Aorta (tissue), 5 donors: ENCODE measurements around the gene NDUFB10. TPM values are rescaled to one million over a fixed set of nuclear protein-coding genes. Genes with fewer than 3 reads are reported as not detected.

Experiments used
- ATAC-seq: fragments of 200-7000 bp; cut with Tn5 transposase; one replicate; pipeline ENCODE4 v1.9.1; 2022; ENCODE audit warnings: moderate library complexity; ENCODE audit not compliant: low FRiP score
- DNase-seq, 2 donors: peaks; one replicate each; pipeline ENCODE4 v3.0.0-alpha.2; 2020
- H3K27ac ChIP-seq, 2 donors: one replicate each; pipeline ENCODE4 v1.5.1; 2013; ENCODE audit warnings: low read length in 2 of 2, mild to moderate bottlenecking in 2 of 2, moderate library complexity in 2 of 2, control low read depth in 1 of 2, inconsistent platforms in 1 of 2, low read depth in 1 of 2
- H3K27me3 ChIP-seq, 2 donors: one replicate each; pipeline ENCODE4 v1.6.1; 2013; ENCODE audit warnings: control low read depth in 1 of 2, low read length in 1 of 2, mild to moderate bottlenecking in 1 of 2, moderate library complexity in 1 of 2; ENCODE audit not compliant: insufficient read depth in 2 of 2, control insufficient read depth in 1 of 2
- H3K36me3 ChIP-seq, 2 donors: one replicate each; pipeline ENCODE4 v1.6.1; 2013; ENCODE audit warnings: control low read depth in 1 of 2, low read length in 1 of 2, mild to moderate bottlenecking in 1 of 2; ENCODE audit not compliant: insufficient read depth in 2 of 2, control insufficient read depth in 1 of 2
- H3K4me1 ChIP-seq, 2 donors: one replicate each; pipeline ENCODE4 v1.6.1; 2013; ENCODE audit warnings: low read length in 2 of 2, control low read depth in 1 of 2, mild to moderate bottlenecking in 1 of 2, moderate library complexity in 1 of 2; ENCODE audit not compliant: insufficient read depth in 2 of 2, control insufficient read depth in 1 of 2
- H3K4me3 ChIP-seq, 2 donors: one replicate each; pipeline ENCODE4 v1.5.1; 2013; ENCODE audit warnings: low read length in 2 of 2, control low read depth in 1 of 2, mild to moderate bottlenecking in 1 of 2
- H3K9me3 ChIP-seq: one replicate; pipeline ENCODE4 v1.6.1; 2013; ENCODE audit warnings: mild to moderate bottlenecking, low read length; ENCODE audit not compliant: control insufficient read depth
- WGBS, 2 donors: extraction: QIAGEN DNeasy Blood & Tissue Kit; methylation state at CpG; one replicate each; pipeline ENCODE4 v1.1.7; 2013; 5-methylcytosine and 5-hydroxymethylcytosine counted together
- intact Hi-C, 2 donors: fragments of 100-400 bp; cut with DNase I; formaldehyde crosslinking; loops; one replicate each; pipeline versions ENCODE4 v1.14.2 to v1.15.0; 2022
- polyA plus RNA-seq, 2 donors: library from polyadenylated mRNA; stranded (reverse); fragments of 200-250 nt; gene quantifications; one replicate each; pipeline ENCODE4 v1.2.3, GENCODE V29; 2013
- total RNA-seq, 2 donors: library from RNA; stranded (reverse); fragmentation: NEBNext Ultra II Directional; extraction: Animal tissue kit (Norgen Biotek cat#: 25700); gene quantifications; one replicate each; pipeline ENCODE4 v1.2.1, GENCODE V29; 2021
- donor health status: healthy with polysubstance abuse.
- donor health status: Bipolar disorder and iron deficiency.
- donor health status: DM: no; HTN: no; CAD: no.
- donor health status: DM: no; HTN: no; CAD: no.
- donor health status: DM: yes; HTN: yes; CAD: no.

The NDUFB10 gene
- total and polyA plus RNA-seq, 4 donors = 80.5 to 268 (median 133) TPM

DNA sequence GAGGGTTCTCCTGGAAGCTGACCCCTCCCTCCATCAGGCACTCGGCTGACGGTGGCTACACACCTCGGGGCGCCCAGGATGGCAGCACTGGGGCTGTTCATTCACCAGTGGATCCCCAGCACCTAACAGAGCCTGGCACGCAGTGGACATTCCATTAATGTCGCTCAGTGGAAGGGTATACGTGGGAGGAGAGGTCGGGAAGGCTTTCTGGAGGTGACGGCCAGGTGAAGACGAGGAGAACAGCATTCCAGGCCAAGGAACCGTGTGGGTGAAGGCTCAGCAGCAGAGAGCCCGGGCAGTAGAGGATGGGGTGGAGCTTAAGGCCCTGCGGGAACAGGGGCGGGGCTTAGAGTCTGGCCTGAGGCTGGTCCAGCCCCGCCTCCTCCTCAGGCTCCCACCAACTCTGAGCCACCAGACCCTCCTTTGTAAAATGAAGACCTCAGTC is 38.6 kb upstream of the NDUFB10 start:
- intact Hi-C loops = no loop called here
- no peak for ATAC-seq
- H3K27ac ChIP-seq = no peak overlapping the region
- H3K27me3 ChIP-seq = peaks cover 0 to 6% of the 10 kb centered on the region in 2 donors
- 9 to 10% methylated on average over 15 of the region's 15 CpGs for WGBS, 2 donors
- DNase-seq = no peak
- H3K4me1 ChIP-seq = no peaks in the 10 kb centered on the region
- H3K9me3 ChIP-seq = no peaks in the 10 kb centered on the region
- H3K36me3 ChIP-seq = no peaks in the 10 kb centered on the region
- no peak overlapping the region for H3K4me3 ChIP-seq

DNA sequence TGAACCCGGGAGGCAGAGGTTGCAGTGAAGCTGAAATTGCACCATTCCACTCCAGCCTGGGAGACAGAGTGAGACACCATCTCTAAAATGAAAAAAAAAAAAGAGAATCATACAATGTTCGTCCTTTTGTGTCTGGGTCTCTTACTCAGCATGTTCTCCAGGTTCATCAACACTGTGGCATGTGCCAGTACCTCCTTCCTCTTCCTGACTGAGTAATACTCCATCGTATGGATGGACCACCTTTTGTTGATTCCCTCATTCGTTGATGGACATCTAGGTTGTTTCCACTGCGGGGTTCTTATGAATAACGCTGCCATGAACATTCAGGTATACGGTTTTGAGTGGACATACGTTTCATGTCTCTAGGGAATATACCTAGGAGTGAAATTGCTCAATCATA is 37.0 kb upstream of the NDUFB10 start:
- Histone ChIP-seq H3K4me3 (no peak overlapping the region), H3K27ac (no peak overlapping the region), H3K4me1 (no peaks in the 10 kb centered on the region), H3K9me3 (no peaks in the 10 kb centered on the region), H3K27me3 (peaks cover 0 to 6% of the 10 kb centered on the region in 2 donors), H3K36me3 (no peaks in the 10 kb centered on the region)
- intact Hi-C loops = no loop called here
- WGBS, 2 donors = 79 to 90% methylated on average over 8 of the region's 8 CpGs
- DNase-seq (no peak), ATAC-seq (no peak)

DNA sequence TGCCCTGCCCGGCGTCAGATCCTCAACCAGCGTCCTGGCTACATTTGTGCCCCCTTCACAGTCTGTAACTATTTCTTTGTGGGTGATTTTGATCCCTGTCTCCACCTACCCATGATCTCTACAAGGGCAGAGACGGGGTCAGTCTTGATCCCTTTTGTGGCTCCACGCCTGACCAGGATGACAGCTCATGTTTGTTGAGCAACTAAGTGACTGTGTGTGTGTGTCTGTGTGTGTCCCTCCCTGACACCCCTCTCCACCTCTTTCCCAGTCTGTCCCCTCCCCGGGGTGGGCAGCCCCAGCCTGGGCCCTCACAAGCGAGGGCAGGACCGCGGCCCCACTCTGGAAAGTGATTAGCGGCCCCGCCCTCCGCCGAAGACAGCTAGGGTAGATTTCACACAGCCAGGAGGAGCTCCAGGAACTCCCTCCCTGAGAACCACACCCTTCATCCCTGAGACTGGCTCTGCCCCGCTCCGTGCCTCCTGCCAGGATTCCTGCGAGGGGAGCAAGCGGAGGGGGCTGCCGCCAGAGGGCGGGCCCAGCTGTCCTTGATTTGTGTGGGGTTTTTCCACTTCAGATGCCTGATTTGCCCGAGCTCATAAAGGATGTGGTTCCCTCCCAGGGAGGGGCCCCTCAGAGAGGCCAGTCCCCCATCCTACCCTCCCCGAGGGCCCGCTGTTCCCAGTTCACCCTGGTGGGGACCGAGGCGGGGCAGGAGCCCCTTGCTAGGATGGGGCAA is 35.9 kb upstream of the NDUFB10 start:
- 16% methylated on average over 24 of the region's 24 CpGs for WGBS, 2 donors
- H3K36me3 ChIP-seq = no peaks in the 10 kb centered on the region
- ATAC-seq (no peak), DNase-seq (no peak)
- H3K9me3 ChIP-seq = no peaks in the 10 kb centered on the region
- no peaks in the 10 kb centered on the region for H3K4me1 ChIP-seq
- H3K4me3 ChIP-seq = no peak overlapping the region
- intact Hi-C loops = no loop called here
- no peak overlapping the region for H3K27ac ChIP-seq
- peaks cover 0 to 6% of the 10 kb centered on the region in 2 donors for H3K27me3 ChIP-seq

DNA sequence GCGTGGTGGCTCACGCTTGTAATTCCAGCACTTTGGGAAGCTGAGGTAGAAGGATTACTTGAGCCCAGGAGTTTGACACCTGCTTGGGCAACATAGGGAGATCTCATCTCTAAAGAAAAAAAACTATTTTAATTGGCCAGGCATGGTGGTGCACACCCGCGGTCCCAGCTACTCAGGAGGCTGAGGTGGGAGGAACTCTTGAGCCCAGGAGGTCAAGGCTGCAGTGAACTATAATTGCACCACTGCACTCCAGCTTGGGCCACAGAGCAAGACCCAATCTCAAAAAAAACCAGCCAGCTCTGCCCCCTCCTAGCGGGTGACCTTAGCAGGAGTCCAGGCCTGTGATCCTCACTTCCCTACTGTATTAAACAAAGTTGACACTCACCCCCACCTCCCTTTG is 35.2 kb upstream of the NDUFB10 start:
- H3K27ac ChIP-seq = no peak overlapping the region
- ATAC-seq (no peak), DNase-seq (no peak)
- no peaks in the 10 kb centered on the region for H3K9me3 ChIP-seq
- H3K4me3 ChIP-seq = no peak overlapping the region
- WGBS, 2 donors = 65 to 66% methylated on average over 5 of the region's 5 CpGs
- peaks cover 0 to 6% of the 10 kb centered on the region in 2 donors for H3K27me3 ChIP-seq
- no peaks in the 10 kb centered on the region for H3K4me1 ChIP-seq
- H3K36me3 ChIP-seq = no peaks in the 10 kb centered on the region
- intact Hi-C loops = no loop called here

DNA sequence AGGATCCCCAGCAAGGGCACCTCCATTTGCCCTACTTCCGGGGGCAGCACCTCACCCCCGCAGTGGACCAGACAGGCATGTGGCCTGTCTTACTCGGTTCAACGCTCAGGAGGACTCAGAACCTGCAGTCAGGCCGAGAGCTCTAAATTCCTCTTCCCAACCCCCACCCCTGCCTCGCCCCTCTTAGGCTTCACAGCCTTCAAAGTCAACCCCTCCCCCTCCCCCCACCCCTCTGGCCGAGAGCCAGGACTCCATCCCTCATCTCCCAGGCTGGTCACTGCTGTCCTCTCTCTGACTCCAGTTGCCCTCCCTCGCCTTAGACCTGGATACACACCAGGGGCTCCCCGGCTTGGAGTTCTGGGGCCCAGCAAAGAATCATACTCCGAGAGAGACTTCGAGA is 33.1 kb upstream of the NDUFB10 start:
- 53 to 59% methylated on average over 11 of the region's 11 CpGs for WGBS, 2 donors
- H3K4me1 ChIP-seq = no peaks in the 10 kb centered on the region
- no peak for ATAC-seq

DNA sequence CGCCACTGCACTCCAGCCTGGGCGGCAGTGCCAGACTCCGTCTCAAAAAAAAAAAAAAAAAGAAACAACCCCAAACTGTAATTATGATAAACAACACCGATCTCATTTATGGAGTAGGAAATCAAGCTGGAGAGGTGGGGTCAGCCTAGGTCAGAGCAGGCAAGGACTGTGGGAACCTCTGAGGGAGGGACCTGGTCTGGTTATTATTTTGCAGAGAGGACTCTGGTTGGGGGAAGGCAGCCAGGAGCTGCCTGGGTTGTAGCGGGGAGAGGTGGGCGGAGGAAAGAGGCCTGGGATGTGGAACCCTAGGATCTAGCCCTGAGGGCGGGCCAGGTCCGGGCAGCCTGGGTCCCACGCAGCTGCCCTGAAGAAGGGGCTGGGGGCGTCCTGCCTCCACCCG is 30.2 kb upstream of the NDUFB10 start:
- intact Hi-C loops = loop anchor here (2.0 to 5.0 kb wide), 2 partner anchors 64 to 67 kb away; no protein-coding TSS in a partner anchor
- no peak for DNase-seq
- 13 to 15% methylated on average over 5 to 11 of the region's 11 CpGs for WGBS, 2 donors
- no peak overlapping the region for H3K27ac ChIP-seq
- H3K9me3 ChIP-seq = no peaks in the 10 kb centered on the region
- H3K4me1 ChIP-seq = no peaks in the 10 kb centered on the region
- peaks cover 0 to 2% of the 10 kb centered on the region in 2 donors for H3K27me3 ChIP-seq
- H3K4me3 ChIP-seq = peak overlapping the region in 1 of 2 donors; percentile 54
- no peaks in the 10 kb centered on the region for H3K36me3 ChIP-seq
- ATAC-seq = peak; percentile 39

More for the DNA sequence above, 33.1 kb upstream of the NDUFB10 start:
- intact Hi-C loops = loop anchor here in 1 of 2 donors (5.0 kb wide), 1 partner anchor 64 kb away; no protein-coding TSS in a partner anchor
- Histone ChIP-seq H3K36me3 (no peaks in the 10 kb centered on the region), H3K9me3 (no peaks in the 10 kb centered on the region), H3K4me3 (no peak overlapping the region), H3K27ac (no peak overlapping the region), H3K27me3 (peaks cover 0 to 3% of the 10 kb centered on the region in 2 donors)
- no peak for DNase-seq

DNA sequence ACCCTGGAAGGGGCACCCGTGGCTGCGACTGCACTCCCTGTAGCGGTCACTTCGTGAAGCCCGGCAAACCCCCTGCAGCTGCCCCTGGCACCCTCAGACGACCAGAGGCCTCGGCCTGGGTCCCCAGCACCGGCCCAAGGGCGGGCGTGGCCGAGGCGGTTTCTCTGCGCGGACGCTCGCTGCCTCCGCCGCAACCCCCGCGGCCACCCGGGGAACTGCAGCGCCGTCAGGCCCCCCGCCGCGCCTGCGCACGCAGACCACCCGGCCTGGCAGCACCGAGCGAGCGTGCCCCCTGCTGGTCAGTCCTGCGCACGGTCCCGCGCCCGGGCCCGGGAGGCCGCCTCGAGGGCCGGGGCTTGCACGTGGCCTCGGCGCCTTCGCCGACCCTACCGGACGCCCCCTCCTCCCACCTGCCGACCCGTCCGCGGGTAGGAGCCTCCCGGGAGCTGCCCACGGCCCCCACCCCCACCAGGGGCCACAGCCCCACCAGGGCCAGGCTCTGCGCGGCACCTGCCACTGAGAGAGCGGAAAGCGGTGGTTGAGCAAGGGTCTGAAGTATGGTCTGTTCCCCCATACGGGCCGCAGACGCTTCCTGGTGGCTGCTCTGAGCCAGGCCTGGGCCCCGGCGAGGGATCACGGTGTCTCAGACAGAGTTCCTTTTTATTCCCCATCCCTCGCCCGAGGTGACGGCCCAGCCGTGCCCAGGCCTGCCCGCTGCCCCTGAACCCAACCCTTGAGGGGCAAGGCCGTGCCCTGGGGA is 29.6 kb upstream of the NDUFB10 start:
- Histone ChIP-seq H3K36me3 (no peaks in the 10 kb centered on the region), H3K9me3 (no peaks in the 10 kb centered on the region), H3K4me1 (no peaks in the 10 kb centered on the region), H3K27ac (no peak overlapping the region), H3K27me3 (peaks cover 0 to 2% of the 10 kb centered on the region in 2 donors), H3K4me3 (peak overlapping the region in 1 of 2 donors; percentile 54)
- peak; percentile 91 to 97 for DNase-seq
- intact Hi-C loops = loop anchor here (2.0 to 5.0 kb wide), 2 partner anchors 65 to 67 kb away; no protein-coding TSS in a partner anchor
- peak; percentile 96 for ATAC-seq
- WGBS, 2 donors = 12% methylated on average over 64 to 70 of the region's 70 CpGs

DNA sequence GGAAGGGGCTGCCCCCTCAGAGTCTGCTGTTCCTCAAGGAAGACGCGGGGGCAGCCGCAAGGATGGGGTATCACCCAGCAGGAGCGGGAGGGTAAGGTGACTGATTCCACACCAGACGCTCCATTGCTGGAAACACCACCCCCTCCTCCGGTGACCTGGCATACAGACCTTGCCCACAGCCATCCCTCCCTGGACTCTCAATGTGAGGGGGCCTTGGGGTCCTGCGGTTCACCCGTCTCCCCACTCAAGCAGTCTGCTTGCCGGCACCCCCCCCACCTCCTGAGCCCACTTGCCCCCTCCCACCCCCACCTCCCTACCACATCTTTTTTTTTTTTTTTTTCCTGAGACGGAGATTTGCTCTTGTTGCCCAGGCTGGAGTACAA is 29.0 kb upstream of the NDUFB10 start:
- H3K36me3 ChIP-seq = no peaks in the 10 kb centered on the region
- 65 to 74% methylated on average over 10 of the region's 10 CpGs for WGBS, 2 donors
- no peak overlapping the region for H3K4me3 ChIP-seq
- DNase-seq (no peak), ATAC-seq (no peak)
- intact Hi-C loops = no loop called here
- H3K9me3 ChIP-seq = no peaks in the 10 kb centered on the region
- H3K4me1 ChIP-seq = no peaks in the 10 kb centered on the region
- H3K27ac ChIP-seq = no peak overlapping the region
- peaks cover 0 to 2% of the 10 kb centered on the region in 2 donors for H3K27me3 ChIP-seq
